ENCODE data around the gene TANGO6. TPM values are rescaled to one million over a fixed set of nuclear protein-coding genes. Genes with fewer than 3 reads are reported as not detected.

Gene TANGO6
- total RNA-seq, 1 experiment from 2014 or later: 18.0 TPM

- no TSS peak for BruUV-seq (replicated peaks)
- peaks cover 30% of the 10 kb centered on the region for H3K36me3 ChIP-seq (ENCODE audit: insufficient read depth, low read length, poor library complexity, severe bottlenecking)
- H3K4me1 ChIP-seq (ENCODE audit: insufficient read depth, low read length, poor library complexity, severe bottlenecking): no peaks in the 10 kb centered on the region
- POLR2A ChIA-PET (ENCODE audit: low non-redundant PET): interaction anchor here (0.5 kb wide), 1 partner anchor 19 kb away, joined by 4 read pairs; no protein-coding TSS in a partner anchor
- no peak overlapping the region for H3K4me3 ChIP-seq (ENCODE audit: low read depth, low read length, poor library complexity, severe bottlenecking)
- intact Hi-C loops (cut with micrococcal nuclease; ENCODE audit: unreplicated experiment): no loop called here
- H3K9me3 ChIP-seq (ENCODE audit: low read depth, low read length, poor library complexity, severe bottlenecking): no peaks in the 10 kb centered on the region
- TF ChIP-seq, protein P1, sequence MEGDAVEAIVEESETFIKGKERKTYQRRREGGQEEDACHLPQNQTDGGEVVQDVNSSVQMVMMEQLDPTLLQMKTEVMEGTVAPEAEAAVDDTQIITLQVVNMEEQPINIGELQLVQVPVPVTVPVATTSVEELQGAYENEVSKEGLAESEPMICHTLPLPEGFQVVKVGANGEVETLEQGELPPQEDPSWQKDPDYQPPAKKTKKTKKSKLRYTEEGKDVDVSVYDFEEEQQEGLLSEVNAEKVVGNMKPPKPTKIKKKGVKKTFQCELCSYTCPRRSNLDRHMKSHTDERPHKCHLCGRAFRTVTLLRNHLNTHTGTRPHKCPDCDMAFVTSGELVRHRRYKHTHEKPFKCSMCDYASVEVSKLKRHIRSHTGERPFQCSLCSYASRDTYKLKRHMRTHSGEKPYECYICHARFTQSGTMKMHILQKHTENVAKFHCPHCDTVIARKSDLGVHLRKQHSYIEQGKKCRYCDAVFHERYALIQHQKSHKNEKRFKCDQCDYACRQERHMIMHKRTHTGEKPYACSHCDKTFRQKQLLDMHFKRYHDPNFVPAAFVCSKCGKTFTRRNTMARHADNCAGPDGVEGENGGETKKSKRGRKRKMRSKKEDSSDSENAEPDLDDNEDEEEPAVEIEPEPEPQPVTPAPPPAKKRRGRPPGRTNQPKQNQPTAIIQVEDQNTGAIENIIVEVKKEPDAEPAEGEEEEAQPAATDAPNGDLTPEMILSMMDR (conservative IDR thresholded peaks at IDR 0.05; ENCODE audit: low read depth, low read length): no peak
- TF ChIP-seq EZH2 (IDR thresholded peaks at IDR 0.05; ENCODE audit: borderline replicate concordance, low read depth, low read length, poor library complexity, severe bottlenecking): no peak
- no peaks in the 10 kb centered on the region for H3K27me3 ChIP-seq (replicated peaks; ENCODE audit: insufficient read depth, low read depth, low read length, poor library complexity)
- no peak overlapping the region for H3K27ac ChIP-seq (ENCODE audit: low read depth, low read length, poor library complexity, severe bottlenecking)
- CTCF ChIA-PET: no interaction called here
- no peak for DNase-seq (ENCODE audit: low spot score)
Measured at GRCh38 chr16:69114346-69114975, 271.1 kb downstream of the TANGO6 start.

GRCh38 chr16:69114976-69115355 is 271.6 kb downstream of the TANGO6 start:
- CTCF ChIA-PET: no interaction called here
- BruUV-seq (replicated peaks): no TSS peak
- intact Hi-C loops (cut with micrococcal nuclease; ENCODE audit: unreplicated experiment): no loop called here
- Histone ChIP-seq H3K36me3 (ENCODE audit: insufficient read depth, low read length, poor library complexity, severe bottlenecking) (peaks cover 35% of the 10 kb centered on the region), H3K27ac (ENCODE audit: low read depth, low read length, poor library complexity, severe bottlenecking) (no peak overlapping the region), H3K4me3 (ENCODE audit: low read depth, low read length, poor library complexity, severe bottlenecking) (no peak overlapping the region), H3K9me3 (ENCODE audit: low read depth, low read length, poor library complexity, severe bottlenecking) (no peaks in the 10 kb centered on the region), H3K27me3 (replicated peaks; ENCODE audit: insufficient read depth, low read depth, low read length, poor library complexity) (no peaks in the 10 kb centered on the region), H3K4me1 (ENCODE audit: insufficient read depth, low read length, poor library complexity, severe bottlenecking) (no peaks in the 10 kb centered on the region)
- TF ChIP-seq, protein P1 (conservative IDR thresholded peaks at IDR 0.05; ENCODE audit: low read depth, low read length): no peak
- no peak for TF ChIP-seq EZH2 (IDR thresholded peaks at IDR 0.05; ENCODE audit: borderline replicate concordance, low read depth, low read length, poor library complexity, severe bottlenecking)
- DNase-seq (ENCODE audit: low spot score): no peak
- POLR2A ChIA-PET (ENCODE audit: low non-redundant PET): interaction anchor here (0.5 kb wide), 1 partner anchor 18 kb away, joined by 4 read pairs; no protein-coding TSS in a partner anchor

GRCh38 chr16:69115361-69115760 is 272.0 kb downstream of the TANGO6 start:
- intact Hi-C loops (cut with micrococcal nuclease; ENCODE audit: unreplicated experiment): no loop called here
- BruUV-seq (replicated peaks): no TSS peak
- ChIA-PET CTCF (no interaction called here), POLR2A (ENCODE audit: low non-redundant PET) (no interaction called here)
- no peaks in the 10 kb centered on the region for H3K9me3 ChIP-seq (ENCODE audit: low read depth, low read length, poor library complexity, severe bottlenecking)
- H3K36me3 ChIP-seq (ENCODE audit: insufficient read depth, low read length, poor library complexity, severe bottlenecking): peaks cover 39% of the 10 kb centered on the region
- no peak for DNase-seq (ENCODE audit: low spot score)
- no peak for TF ChIP-seq EZH2 (IDR thresholded peaks at IDR 0.05; ENCODE audit: borderline replicate concordance, low read depth, low read length, poor library complexity, severe bottlenecking)
- TF ChIP-seq, protein P1 (conservative IDR thresholded peaks at IDR 0.05; ENCODE audit: low read depth, low read length): no peak
- H3K27me3 ChIP-seq (replicated peaks; ENCODE audit: insufficient read depth, low read depth, low read length, poor library complexity): no peaks in the 10 kb centered on the region
- no peak overlapping the region for H3K27ac ChIP-seq (ENCODE audit: low read depth, low read length, poor library complexity, severe bottlenecking)
- no peak overlapping the region for H3K4me3 ChIP-seq (ENCODE audit: low read depth, low read length, poor library complexity, severe bottlenecking)
- no peaks in the 10 kb centered on the region for H3K4me1 ChIP-seq (ENCODE audit: insufficient read depth, low read length, poor library complexity, severe bottlenecking)
